Activated B cell treated with CpG ODN at 0.5 μM for 24 hours (primary cell): ENCODE results near the gene AKR7A3. TPM values are rescaled to one million over a fixed set of nuclear protein-coding genes. Genes with fewer than 3 reads are reported as not detected.
"Not testable (repeated sequence)": the region's sequence is repeated elsewhere in the genome, so short reads cannot be mapped to it uniquely, and the experiment has no call there.

ENCODE experiments used
- ATAC-seq: fragments of 200-7000 bp; cut with Tn5 transposase; one replicate; pipeline ENCODE4 v1.10.0; 2021; ENCODE audit warnings: low read depth, mild to moderate bottlenecking, moderate library complexity
- CTCF ChIA-PET: fragments of 350-600 bp; sonication (Branson Sonifier 250); formaldehyde crosslinking; loops from one replicate; lab custom pipeline; 2021; ENCODE audit warnings: antibody characterized with exemption; lab: Charles Lee
- POLR2A ChIA-PET: fragments of 350-600 bp; sonication (Branson Sonifier 250); formaldehyde crosslinking; loops from one replicate; lab custom pipeline; 2021; ENCODE audit warnings: antibody characterized with exemption; lab: Charles Lee
- DNase-seq: peaks from one replicate; pipeline ENCODE4 v3.0.0; 2022
- H3K27ac Mint-ChIP-seq: one replicate; pipeline ENCODE4 v1.8.0; 2020; ENCODE audit warnings: mixed read lengths
- H3K27me3 Mint-ChIP-seq: one replicate; pipeline ENCODE4 v1.8.0; 2021; ENCODE audit warnings: mixed read lengths
- H3K36me3 Mint-ChIP-seq: one replicate; pipeline ENCODE4 v1.8.0; 2021; ENCODE audit warnings: low read depth, mixed read lengths
- H3K4me1 Mint-ChIP-seq: one replicate; pipeline ENCODE4 v1.8.0; 2021; ENCODE audit warnings: mixed read lengths
- H3K4me3 Mint-ChIP-seq: one replicate; pipeline ENCODE4 v1.8.0; 2020; ENCODE audit warnings: mild to moderate bottlenecking, mixed read lengths
- H3K9me3 Mint-ChIP-seq: one replicate; pipeline ENCODE4 v1.8.0; 2020; ENCODE audit warnings: mixed read lengths
- intact Hi-C: fragments of 100-400 bp; cut with micrococcal nuclease; formaldehyde crosslinking; loops from one replicate; pipeline ENCODE4 v1.15.1; 2024
- total RNA-seq: library from RNA; stranded (reverse); gene quantifications from 2 replicates; pipeline ENCODE4 v1.2.3, GENCODE V29; 2022
- TF ChIP-seq, protein P1 (sequence below): fragments of 200-600 bp; IDR thresholded peaks from one replicate; pipeline ENCODE4 v1.8.0; 2022; ENCODE audit warnings: antibody characterized with exemption, mild to moderate bottlenecking

AKR7A3 gene
- 0.61 and 0.80 TPM in 2 replicates for total RNA-seq

DNA sequence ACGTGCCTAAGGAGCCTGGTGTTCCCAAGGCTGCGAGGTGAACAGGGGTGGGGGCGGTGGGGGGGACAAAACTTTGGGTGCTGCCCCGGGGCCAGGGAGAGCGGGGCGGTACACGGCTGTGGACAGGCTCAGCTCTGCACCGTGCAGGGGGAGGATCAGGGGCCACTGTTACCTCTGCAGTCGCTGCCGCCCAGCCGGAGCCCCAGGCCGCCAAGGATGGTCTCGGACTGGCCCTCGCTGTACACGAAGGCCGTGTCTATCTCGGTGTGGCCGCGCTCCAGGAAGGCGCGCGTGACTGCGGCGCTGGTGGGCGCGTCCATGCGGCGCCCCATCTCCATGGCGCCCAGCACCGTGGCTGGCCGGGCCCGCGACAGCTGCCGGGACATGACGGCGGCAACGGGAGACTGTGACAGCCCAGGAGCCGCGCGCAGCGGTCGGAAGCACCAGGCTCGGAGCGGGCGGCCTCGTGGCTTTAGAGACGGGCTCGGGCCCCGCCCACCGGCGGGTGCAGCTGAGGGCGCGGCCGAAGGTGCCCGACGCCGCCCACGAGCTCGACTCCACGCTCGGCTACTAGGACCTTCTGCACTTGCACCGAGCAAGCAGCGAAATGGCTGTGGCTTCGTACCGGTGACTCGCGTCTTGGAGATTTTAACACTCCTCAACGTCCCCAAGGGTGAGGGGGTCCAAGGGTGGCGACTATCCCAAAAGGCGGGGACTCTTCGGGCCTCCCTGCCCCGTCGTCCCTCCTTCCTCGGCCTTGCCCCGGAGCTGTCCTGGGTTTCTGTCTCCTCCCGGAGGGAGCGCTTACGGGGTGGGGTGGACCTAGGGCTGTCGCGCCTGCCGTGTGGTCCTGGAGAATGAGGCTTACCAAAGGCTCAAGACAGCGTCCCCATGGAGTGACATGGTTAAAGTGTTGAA, at the start of gene AKR7A3:
Gene AKR7A3 (minus strand): TSS at position 447 of the 918 bp plus-strand sequence. CDS start 61 bp downstream, at position 386.
- POLR2A ChIA-PET, intact Hi-C loops, H3K4me1 Mint-ChIP-seq, H3K9me3 Mint-ChIP-seq, H3K36me3 Mint-ChIP-seq, CTCF ChIA-PET, H3K27ac Mint-ChIP-seq: not testable (repeated sequence)
- DNase-seq (peak; percentile 53), ATAC-seq (peak; percentile 99)
- Mint-ChIP-seq H3K4me3 (peak within 1 kb of the TSS; percentile 75), H3K27me3 (peaks cover 15% of the 10 kb centered on the region)

DNA sequence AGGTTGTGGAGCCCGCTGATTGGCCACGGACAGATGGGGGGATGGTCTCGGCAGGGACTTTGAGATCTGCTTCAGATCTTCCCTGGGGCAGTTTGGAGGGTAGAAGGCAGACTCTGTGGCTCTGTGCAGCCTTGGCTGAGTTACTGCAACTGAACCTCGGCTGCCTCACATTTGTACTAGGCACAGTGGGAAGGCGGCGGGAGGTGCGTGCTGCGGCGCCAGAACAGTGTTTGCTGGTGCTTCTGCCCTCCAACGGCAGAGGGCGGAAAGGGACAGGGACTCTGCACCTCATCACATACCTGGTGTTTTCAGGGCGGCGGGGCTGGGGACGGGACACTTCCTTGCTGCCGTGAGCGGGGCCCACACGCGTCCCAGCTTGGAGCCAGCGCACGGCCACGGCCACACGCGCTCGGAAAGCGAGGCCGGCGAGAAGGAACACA, 49.8 kb upstream of the AKR7A3 start:
- no peak for DNase-seq
- Mint-ChIP-seq H3K9me3 (no peaks in the 10 kb centered on the region), H3K27me3 (no peaks in the 10 kb centered on the region), H3K4me1 (no peaks in the 10 kb centered on the region), H3K4me3 (no peak overlapping the region), H3K27ac (no peak overlapping the region), H3K36me3 (peaks cover 51% of the 10 kb centered on the region)
- TF ChIP-seq, protein P1, sequence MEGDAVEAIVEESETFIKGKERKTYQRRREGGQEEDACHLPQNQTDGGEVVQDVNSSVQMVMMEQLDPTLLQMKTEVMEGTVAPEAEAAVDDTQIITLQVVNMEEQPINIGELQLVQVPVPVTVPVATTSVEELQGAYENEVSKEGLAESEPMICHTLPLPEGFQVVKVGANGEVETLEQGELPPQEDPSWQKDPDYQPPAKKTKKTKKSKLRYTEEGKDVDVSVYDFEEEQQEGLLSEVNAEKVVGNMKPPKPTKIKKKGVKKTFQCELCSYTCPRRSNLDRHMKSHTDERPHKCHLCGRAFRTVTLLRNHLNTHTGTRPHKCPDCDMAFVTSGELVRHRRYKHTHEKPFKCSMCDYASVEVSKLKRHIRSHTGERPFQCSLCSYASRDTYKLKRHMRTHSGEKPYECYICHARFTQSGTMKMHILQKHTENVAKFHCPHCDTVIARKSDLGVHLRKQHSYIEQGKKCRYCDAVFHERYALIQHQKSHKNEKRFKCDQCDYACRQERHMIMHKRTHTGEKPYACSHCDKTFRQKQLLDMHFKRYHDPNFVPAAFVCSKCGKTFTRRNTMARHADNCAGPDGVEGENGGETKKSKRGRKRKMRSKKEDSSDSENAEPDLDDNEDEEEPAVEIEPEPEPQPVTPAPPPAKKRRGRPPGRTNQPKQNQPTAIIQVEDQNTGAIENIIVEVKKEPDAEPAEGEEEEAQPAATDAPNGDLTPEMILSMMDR, result no peak
- ATAC-seq, result no peak
- intact Hi-C loops, result no loop called here
- ChIA-PET CTCF (no interaction called here), POLR2A (no interaction called here)

DNA sequence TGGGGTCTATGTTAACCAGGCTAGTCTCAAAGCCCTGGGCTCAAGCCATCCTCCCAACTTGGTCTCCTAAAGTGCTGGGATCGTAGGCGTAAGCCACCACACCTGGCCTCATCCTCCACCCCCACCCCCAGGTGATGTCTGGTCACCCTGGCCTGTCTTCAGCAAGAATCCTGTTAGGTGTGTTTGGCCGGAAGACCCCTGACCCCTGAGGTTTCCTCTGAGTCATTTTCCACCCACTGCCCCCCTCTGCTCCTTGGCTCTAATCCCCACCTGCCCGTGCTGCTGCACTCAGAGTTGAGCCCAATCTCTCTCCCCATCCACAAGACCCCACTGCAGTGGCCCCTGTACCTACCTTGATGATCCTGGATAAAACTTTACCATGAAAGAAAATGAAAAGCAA, 48.7 kb upstream of the AKR7A3 start:
- ATAC-seq, result no peak
- Mint-ChIP-seq H3K9me3 (no peaks in the 10 kb centered on the region), H3K4me3 (no peak overlapping the region), H3K27ac (no peak overlapping the region), H3K4me1 (no peaks in the 10 kb centered on the region), H3K27me3 (no peaks in the 10 kb centered on the region), H3K36me3 (peaks cover 41% of the 10 kb centered on the region)
- TF ChIP-seq, protein P1, result no peak
- intact Hi-C loops, result no loop called here
- no peak for DNase-seq
- POLR2A ChIA-PET, result interaction anchor here (1.1 kb wide), 1 partner anchor 12 kb away, joined by 3 read pairs; no protein-coding TSS in a partner anchor
- CTCF ChIA-PET, result no interaction called here

DNA sequence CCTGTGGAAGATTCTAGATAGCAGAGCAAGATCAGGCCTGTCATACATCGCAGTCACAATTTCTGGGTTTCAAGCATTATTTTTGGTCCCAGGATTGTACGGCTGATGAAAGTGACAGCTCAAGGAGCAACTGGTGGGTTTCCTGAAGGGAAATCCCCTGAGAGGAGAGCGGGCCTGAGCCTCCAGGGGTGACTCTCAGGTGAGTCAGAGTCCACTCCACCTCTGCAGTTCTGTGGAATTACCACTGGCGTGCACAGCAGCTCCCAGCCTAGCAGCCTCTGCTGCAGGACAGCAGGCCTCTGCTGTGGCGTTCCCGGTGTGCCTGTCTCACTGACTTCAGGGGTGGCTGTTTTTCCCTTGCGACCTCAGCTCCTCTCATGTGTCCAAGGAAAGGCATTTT, 48.0 kb upstream of the AKR7A3 start:
- peaks cover 35% of the 10 kb centered on the region for H3K36me3 Mint-ChIP-seq
- H3K4me3 Mint-ChIP-seq, result no peak overlapping the region
- ChIA-PET CTCF (no interaction called here), POLR2A (no interaction called here)
- H3K9me3 Mint-ChIP-seq, result no peaks in the 10 kb centered on the region
- ATAC-seq (no peak), DNase-seq (no peak)
- no peak overlapping the region for H3K27ac Mint-ChIP-seq
- no peaks in the 10 kb centered on the region for H3K4me1 Mint-ChIP-seq
- intact Hi-C loops, result no loop called here
- TF ChIP-seq, protein P1, result no peak
- no peaks in the 10 kb centered on the region for H3K27me3 Mint-ChIP-seq

DNA sequence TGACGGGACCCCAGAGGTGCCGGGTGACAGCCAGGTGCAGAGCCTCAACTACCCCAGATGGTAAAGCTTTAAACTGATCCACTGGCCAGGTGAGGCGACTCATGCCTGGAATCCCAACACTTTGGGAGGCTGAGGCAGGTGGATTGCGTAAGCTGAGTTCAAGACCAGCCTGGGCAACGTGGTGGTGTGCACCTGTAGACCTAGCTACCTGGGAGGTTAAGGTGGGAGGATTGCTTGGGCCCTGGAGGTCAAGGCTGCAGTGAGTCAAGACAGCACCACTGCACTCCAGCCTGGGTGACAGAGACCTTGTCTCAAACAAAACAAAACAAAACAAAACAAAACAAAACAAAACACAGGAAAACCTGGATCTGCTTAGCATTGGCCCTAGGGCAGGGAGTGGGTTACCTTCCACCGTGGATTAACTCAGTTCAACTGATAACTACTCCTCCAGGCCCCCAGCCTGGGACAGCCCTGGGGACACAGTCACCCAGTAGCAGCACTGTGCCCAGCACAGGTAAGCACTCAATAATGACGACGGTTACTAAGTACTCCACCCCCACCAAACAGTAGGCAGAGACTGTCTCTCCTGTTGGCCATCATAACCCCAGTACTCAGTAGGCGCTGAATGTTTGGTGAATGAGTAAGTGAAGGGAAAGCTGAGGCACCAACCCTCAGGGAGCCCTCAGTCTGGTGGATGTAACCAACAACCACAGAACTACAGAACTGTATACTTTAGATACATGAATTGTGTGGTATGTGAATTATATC, 45.2 kb upstream of the AKR7A3 start:
- intact Hi-C loops, result no loop called here
- Mint-ChIP-seq H3K4me1 (no peaks in the 10 kb centered on the region), H3K4me3 (no peak overlapping the region), H3K27ac (no peak overlapping the region), H3K36me3 (peaks cover 18% of the 10 kb centered on the region), H3K9me3 (no peaks in the 10 kb centered on the region), H3K27me3 (no peaks in the 10 kb centered on the region)
- no peak for DNase-seq
- POLR2A ChIA-PET, result no interaction called here
- CTCF ChIA-PET, result no interaction called here
- no peak for ATAC-seq
- TF ChIP-seq, protein P1, result no peak
